ENCODE results near the gene BMP5.
A peak's percentile ranks its signal among the peaks of the same experiment; 100 is the strongest.

The BMP5 gene

DNA sequence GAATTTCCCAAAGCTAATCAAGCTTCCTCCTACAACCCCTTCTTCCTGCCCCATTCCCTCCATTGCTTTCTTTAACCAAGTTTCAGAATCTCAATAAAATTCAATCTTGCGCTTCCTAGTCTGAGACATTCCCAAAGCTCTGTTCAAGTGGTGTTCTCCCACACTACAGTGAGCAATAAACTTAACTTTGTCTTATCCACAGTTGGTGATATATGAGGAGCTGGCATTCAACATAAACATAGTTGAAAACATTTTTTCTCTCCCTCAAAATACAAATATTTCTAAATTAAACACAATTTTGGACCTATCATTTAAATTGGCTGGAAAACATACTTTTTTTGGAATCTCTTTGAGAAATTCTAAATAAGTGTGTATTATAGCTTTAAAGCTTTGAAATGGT is 166.7 kb downstream of the BMP5 start:
- DNase-seq (ENCODE audit: low read depth): no peak

DNA sequence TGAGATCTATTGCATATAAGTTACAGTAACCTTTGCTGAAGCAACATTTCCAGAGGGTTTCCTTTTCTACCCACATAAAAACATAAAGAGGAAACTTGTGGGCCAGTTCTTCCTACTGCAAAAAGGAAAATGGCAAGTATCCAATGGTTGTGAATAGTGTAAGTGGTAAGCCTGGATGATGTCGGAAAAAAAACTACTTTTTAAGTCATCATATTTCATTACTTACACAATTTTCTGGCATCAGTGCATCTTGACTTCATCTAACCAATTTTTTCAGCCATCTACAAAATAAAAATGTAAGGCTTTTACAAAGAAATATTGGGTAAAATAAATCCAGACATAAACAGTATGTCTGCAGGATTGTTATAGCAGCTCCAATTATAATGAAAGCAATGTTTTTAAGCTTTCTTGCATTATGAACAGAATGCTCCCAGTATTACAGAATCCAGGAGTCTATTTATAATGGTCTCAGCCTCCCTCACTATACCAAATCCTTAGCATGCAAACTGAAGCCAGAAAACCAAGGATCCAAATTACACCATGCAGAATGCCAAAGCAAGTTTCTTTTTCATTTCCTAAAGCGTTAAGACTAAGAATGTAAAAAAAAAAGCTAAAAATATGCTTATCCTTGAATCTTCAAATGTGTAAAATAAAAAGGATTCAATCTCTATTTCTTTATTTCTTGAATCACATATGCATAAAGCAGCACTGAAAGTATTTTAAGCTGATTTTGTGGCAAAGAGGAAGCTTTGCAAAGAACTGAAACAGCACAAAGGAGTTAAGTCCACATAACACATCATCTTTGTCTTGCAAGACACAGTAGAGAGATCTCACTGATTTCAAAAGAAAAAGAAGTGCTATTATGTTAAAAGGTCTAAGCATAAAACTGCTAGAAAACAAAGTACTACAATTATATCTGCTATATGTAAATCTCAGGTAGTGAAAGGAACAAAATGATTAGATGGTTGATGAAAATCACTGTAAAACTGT is 169.6 kb downstream of the BMP5 start:
- DNase-seq (ENCODE audit: low read depth): no peak

DNA sequence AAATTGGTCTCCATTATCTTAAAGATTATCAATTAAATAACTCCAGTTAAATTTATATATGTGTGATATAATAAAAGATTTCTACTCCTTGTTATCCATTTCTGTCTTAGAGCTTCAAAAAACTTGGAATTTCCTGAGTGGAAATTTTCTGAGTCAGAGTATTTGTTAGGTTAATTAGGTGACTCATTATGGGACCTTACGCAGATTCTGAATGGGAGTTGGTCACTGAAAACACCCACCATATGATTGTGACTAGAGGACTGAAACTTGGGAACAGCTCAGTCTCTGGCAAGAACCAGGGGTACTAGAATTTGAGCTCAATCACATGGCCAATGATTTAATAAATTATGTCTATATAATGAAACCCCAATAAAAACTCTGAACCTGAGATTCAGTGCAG is 171.0 kb downstream of the BMP5 start:
- peak; percentile 9 for DNase-seq (ENCODE audit: low read depth)

Measured in EH (cell line).